SK-N-SH (cell line): ENCODE data around the gene CORT.

Source experiments
- FOSL2 ChIP-seq: IDR thresholded peaks from 2 replicates; pipeline ENCODE4 v1.4.0; 2012; ENCODE audit warnings: low read depth, mild to moderate bottlenecking, moderate library complexity, borderline replicate concordance
- MAX ChIP-seq: IDR thresholded peaks from 2 replicates; pipeline ENCODE4 v1.4.0; 2012; ENCODE audit warnings: low read depth
- RAD21 ChIP-seq: IDR thresholded peaks from 2 replicates; pipeline ENCODE4 v1.6.1; 2012; ENCODE audit warnings: mild to moderate bottlenecking, low read length
- RFX5 ChIP-seq: IDR thresholded peaks from 2 replicates; pipeline ENCODE4 v1.6.1; 2012; ENCODE audit warnings: mild to moderate bottlenecking, improper control_type of control experiment, low read length
- RXRA ChIP-seq: IDR thresholded peaks from 2 replicates; pipeline ENCODE4 v1.4.0; 2012; ENCODE audit warnings: low read depth, mild to moderate bottlenecking, borderline replicate concordance
- TCF12 ChIP-seq: IDR thresholded peaks from 2 replicates; pipeline ENCODE4 v1.4.0; 2012
- YY1 ChIP-seq: IDR thresholded peaks from 2 replicates; pipeline ENCODE4 v1.4.0; 2012; ENCODE audit warnings: low read depth, mild to moderate bottlenecking
- TF ChIP-seq, protein P1 (sequence below): fragments of 200-600 bp; sonication (generic); IDR thresholded peaks from 2 replicates; pipeline ENCODE4 v1.6.1; 2017; ENCODE audit warnings: antibody characterized with exemption, mild to moderate bottlenecking, moderate library complexity
- TF ChIP-seq, protein P2 (sequence below): IDR thresholded peaks from 2 replicates; pipeline ENCODE4 v1.6.1; 2012; ENCODE audit warnings: mild to moderate bottlenecking, low read depth, low read length, moderate library complexity

- TF ChIP-seq, protein P1, sequence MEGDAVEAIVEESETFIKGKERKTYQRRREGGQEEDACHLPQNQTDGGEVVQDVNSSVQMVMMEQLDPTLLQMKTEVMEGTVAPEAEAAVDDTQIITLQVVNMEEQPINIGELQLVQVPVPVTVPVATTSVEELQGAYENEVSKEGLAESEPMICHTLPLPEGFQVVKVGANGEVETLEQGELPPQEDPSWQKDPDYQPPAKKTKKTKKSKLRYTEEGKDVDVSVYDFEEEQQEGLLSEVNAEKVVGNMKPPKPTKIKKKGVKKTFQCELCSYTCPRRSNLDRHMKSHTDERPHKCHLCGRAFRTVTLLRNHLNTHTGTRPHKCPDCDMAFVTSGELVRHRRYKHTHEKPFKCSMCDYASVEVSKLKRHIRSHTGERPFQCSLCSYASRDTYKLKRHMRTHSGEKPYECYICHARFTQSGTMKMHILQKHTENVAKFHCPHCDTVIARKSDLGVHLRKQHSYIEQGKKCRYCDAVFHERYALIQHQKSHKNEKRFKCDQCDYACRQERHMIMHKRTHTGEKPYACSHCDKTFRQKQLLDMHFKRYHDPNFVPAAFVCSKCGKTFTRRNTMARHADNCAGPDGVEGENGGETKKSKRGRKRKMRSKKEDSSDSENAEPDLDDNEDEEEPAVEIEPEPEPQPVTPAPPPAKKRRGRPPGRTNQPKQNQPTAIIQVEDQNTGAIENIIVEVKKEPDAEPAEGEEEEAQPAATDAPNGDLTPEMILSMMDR: no peak
- TF ChIP-seq RAD21 (no peak), RFX5 (no peak), MAX (no peak), FOSL2 (no peak), YY1 (no peak), TCF12 (no peak), RXRA (no peak)
- TF ChIP-seq, protein P2, sequence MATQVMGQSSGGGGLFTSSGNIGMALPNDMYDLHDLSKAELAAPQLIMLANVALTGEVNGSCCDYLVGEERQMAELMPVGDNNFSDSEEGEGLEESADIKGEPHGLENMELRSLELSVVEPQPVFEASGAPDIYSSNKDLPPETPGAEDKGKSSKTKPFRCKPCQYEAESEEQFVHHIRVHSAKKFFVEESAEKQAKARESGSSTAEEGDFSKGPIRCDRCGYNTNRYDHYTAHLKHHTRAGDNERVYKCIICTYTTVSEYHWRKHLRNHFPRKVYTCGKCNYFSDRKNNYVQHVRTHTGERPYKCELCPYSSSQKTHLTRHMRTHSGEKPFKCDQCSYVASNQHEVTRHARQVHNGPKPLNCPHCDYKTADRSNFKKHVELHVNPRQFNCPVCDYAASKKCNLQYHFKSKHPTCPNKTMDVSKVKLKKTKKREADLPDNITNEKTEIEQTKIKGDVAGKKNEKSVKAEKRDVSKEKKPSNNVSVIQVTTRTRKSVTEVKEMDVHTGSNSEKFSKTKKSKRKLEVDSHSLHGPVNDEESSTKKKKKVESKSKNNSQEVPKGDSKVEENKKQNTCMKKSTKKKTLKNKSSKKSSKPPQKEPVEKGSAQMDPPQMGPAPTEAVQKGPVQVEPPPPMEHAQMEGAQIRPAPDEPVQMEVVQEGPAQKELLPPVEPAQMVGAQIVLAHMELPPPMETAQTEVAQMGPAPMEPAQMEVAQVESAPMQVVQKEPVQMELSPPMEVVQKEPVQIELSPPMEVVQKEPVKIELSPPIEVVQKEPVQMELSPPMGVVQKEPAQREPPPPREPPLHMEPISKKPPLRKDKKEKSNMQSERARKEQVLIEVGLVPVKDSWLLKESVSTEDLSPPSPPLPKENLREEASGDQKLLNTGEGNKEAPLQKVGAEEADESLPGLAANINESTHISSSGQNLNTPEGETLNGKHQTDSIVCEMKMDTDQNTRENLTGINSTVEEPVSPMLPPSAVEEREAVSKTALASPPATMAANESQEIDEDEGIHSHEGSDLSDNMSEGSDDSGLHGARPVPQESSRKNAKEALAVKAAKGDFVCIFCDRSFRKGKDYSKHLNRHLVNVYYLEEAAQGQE: no peak
Observed at GRCh38 chr1:10438677-10439163, 11.1 kb upstream of the CORT start.
